OCI-LY3 (cell line): ENCODE measurements around the gene THUMPD1.

Experiments used
- H2AFZ ChIP-seq: fragments of 200-600, 300-600 bp; shearing (Covaris generic); 2 replicates; pipeline ENCODE4 v1.6.0; 2014; ENCODE audit warnings: antibody characterized with exemption, low read depth, low read length
- H3K27ac ChIP-seq: fragments of 200-600, 300-600 bp; sonication (generic); 2 replicates; pipeline ENCODE4 v1.5.1; 2014; ENCODE audit warnings: mild to moderate bottlenecking, low read length, moderate library complexity, mixed read lengths
- H3K27me3 ChIP-seq: fragments of 200-600, 300-600 bp; sonication (generic); 2 replicates; pipeline ENCODE4 v1.6.1; 2014; ENCODE audit warnings: low read depth, low read length, mixed read lengths
- H3K36me3 ChIP-seq: fragments of 200-600, 300-600 bp; sonication (generic); replicated peaks from 2 replicates; pipeline ENCODE3; 2014; ENCODE audit warnings: low read depth, low read length, mixed read lengths
- H3K4me1 ChIP-seq: fragments of 300-600, 200-600 bp; sonication (generic); 2 replicates; pipeline ENCODE4 v1.6.1; 2014; ENCODE audit warnings: low read length, mixed read lengths
- H3K4me2 ChIP-seq: fragments of 200-600, 300-600 bp; sonication (generic); 2 replicates; pipeline ENCODE4 v1.6.1; 2014; ENCODE audit warnings: low read length, mixed read lengths
- H3K4me3 ChIP-seq: fragments of 300-600, 200-600 bp; sonication (generic); 2 replicates; pipeline ENCODE4 v1.5.1; 2014; ENCODE audit warnings: antibody characterized with exemption, mild to moderate bottlenecking, low read length, moderate library complexity
- H3K79me2 ChIP-seq: fragments of 300-600, 200-600 bp; shearing (Covaris generic); 2 replicates; pipeline ENCODE4 v1.6.1; 2014; ENCODE audit warnings: mild to moderate bottlenecking, low read length, mixed read lengths
- H3K9ac ChIP-seq: fragments of 300-600, 200-600 bp; shearing (Covaris generic); 2 replicates; pipeline ENCODE4 v1.6.0; 2014; ENCODE audit warnings: mild to moderate bottlenecking, low read length, moderate library complexity
- H3K9me3 ChIP-seq: fragments of 200-600, 300-600 bp; shearing (Covaris generic); 2 replicates; pipeline ENCODE4 v1.6.1; 2014; ENCODE audit warnings: low read length, mixed read lengths; ENCODE audit not compliant: insufficient read depth
- H4K20me1 ChIP-seq: fragments of 200-600, 300-600 bp; sonication (generic); 2 replicates; pipeline ENCODE4 v1.6.1; 2016; ENCODE audit warnings: low read length, mixed read lengths; ENCODE audit not compliant: insufficient read depth
- CTCF ChIP-seq: fragments of 200-600, 300-600 bp; sonication (generic); IDR thresholded peaks from 2 replicates; pipeline ENCODE4 v1.5.1; 2014; ENCODE audit warnings: antibody characterized with exemption, low read length, low read depth
- EZH2phosphoT487 ChIP-seq: fragments of 200-600 bp; shearing (Covaris generic); IDR thresholded peaks from 2 replicates; pipeline ENCODE4 v1.6.1; 2018; ENCODE audit warnings: antibody characterized with exemption, mixed run types, low read depth

THUMPD1 gene

GRCh38 chr16:20734782-20735181 is 6.8 kb downstream of the THUMPD1 start:
- Histone ChIP-seq H2AFZ (no peak overlapping the region), H3K4me2 (no peak overlapping the region), H3K9ac (no peak overlapping the region), H3K4me3 (no peak overlapping the region), H3K27ac (no peak overlapping the region), H3K36me3 (peaks cover 55% of the 10 kb centered on the region), H4K20me1 (peaks cover 8% of the 10 kb centered on the region), H3K27me3 (no peaks in the 10 kb centered on the region), H3K9me3 (no peaks in the 10 kb centered on the region), H3K79me2 (peaks cover 20% of the 10 kb centered on the region), H3K4me1 (peaks cover 7% of the 10 kb centered on the region)
- no peak for TF ChIP-seq CTCF
- no peak for TF ChIP-seq EZH2phosphoT487

GRCh38 chr16:20734056-20734455 is 7.6 kb downstream of the THUMPD1 start:
- no peak overlapping the region for H3K27ac ChIP-seq
- peaks cover 13% of the 10 kb centered on the region for H3K79me2 ChIP-seq
- H3K36me3 ChIP-seq = peaks cover 60% of the 10 kb centered on the region
- no peak overlapping the region for H3K4me2 ChIP-seq
- no peak overlapping the region for H2AFZ ChIP-seq
- peaks cover 6% of the 10 kb centered on the region for H3K4me1 ChIP-seq
- H4K20me1 ChIP-seq = peaks cover 10% of the 10 kb centered on the region; the same call in 1 of the 2 replicates
- H3K4me3 ChIP-seq = no peak overlapping the region
- no peaks in the 10 kb centered on the region for H3K9me3 ChIP-seq
- no peaks in the 10 kb centered on the region for H3K27me3 ChIP-seq
- TF ChIP-seq CTCF = no peak
- no peak for TF ChIP-seq EZH2phosphoT487
- no peak overlapping the region for H3K9ac ChIP-seq

GRCh38 chr16:20729141-20729540 is 12.5 kb downstream of the THUMPD1 start:
- Histone ChIP-seq H3K4me1 (peaks cover 6% of the 10 kb centered on the region), H3K27ac (no peak overlapping the region), H2AFZ (no peak overlapping the region), H3K36me3 (peaks cover 24% of the 10 kb centered on the region), H3K27me3 (no peaks in the 10 kb centered on the region), H4K20me1 (0 out of 2 replicates have a peak, but pooled peaks cover 5% of the 10 kb centered on the region), H3K9ac (no peak overlapping the region), H3K9me3 (no peaks in the 10 kb centered on the region), H3K4me3 (no peak overlapping the region), H3K4me2 (no peak overlapping the region), H3K79me2 (no peaks in the 10 kb centered on the region)
- TF ChIP-seq CTCF (no peak), EZH2phosphoT487 (no peak)

GRCh38 chr16:20727181-20727580 is 14.4 kb downstream of the THUMPD1 start:
- Histone ChIP-seq H3K36me3 (peaks cover 20% of the 10 kb centered on the region), H2AFZ (no peak overlapping the region), H3K9me3 (no peaks in the 10 kb centered on the region), H3K4me2 (no peak overlapping the region), H3K27ac (no peak overlapping the region), H4K20me1 (0 out of 2 replicates have a peak, but pooled peaks cover 5% of the 10 kb centered on the region), H3K9ac (no peak overlapping the region), H3K4me1 (peaks cover 6% of the 10 kb centered on the region), H3K4me3 (no peak overlapping the region), H3K27me3 (no peaks in the 10 kb centered on the region), H3K79me2 (no peaks in the 10 kb centered on the region)
- no peak for TF ChIP-seq EZH2phosphoT487
- TF ChIP-seq CTCF = no peak
